ENCODE results near the gene DHX9.

The DHX9 gene

DNA sequence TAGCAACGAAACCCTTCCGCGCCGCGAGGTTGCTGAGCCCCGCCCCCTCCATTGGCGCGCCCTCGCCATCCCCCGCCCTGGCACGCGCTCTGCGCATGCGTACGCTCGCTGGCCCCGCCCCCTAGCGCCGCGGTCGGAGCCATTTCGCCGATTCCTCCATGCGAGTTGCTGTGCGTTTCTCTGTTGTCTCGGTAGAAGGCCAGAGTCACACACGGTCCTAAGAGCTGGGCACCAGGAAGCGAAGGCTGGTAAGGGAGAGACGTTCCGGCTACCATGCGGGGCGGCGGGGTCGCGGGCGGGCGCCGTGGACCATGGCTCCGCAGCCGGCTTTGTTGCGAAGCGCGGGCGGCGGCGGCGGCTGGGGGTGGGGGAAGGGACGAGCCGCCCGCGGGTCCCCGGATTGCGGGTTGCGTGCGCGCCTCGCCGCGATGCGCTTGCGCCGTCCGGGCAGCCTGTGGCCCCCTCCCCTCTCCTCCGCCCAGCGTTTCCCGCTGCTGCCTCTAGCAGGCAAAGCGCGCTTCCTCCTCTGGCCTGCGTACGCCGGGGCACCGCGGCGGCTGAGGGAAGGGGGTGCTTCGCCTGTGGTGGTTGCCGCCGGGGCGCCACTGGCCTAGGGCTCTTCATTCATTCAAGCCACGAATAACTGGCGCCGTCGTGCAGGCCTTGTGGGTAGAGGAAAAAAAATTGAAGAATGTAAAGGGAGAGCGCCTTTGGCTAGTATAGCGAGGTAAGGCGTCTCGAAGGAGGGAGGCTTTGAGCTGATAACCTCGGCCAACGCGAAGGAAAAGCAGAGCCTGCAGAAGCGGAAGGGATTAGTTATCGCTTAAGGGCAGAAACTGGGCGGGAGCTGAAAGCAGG, at the start of gene DHX9:
Gene DHX9 (plus strand): TSS at position 139 of the 858 bp plus-strand sequence. CDS start 3,220 bp downstream, outside the sequence.
- TF ChIP-seq POLR2A (IDR thresholded peaks at IDR 0.05; ENCODE audit: extremely low read depth, insufficient read length) (peak; percentile 99), MYC (IDR thresholded peaks at IDR 0.05; ENCODE audit: low read depth, low read length) (peak; percentile 88)
- TF ChIP-seq, protein P1, sequence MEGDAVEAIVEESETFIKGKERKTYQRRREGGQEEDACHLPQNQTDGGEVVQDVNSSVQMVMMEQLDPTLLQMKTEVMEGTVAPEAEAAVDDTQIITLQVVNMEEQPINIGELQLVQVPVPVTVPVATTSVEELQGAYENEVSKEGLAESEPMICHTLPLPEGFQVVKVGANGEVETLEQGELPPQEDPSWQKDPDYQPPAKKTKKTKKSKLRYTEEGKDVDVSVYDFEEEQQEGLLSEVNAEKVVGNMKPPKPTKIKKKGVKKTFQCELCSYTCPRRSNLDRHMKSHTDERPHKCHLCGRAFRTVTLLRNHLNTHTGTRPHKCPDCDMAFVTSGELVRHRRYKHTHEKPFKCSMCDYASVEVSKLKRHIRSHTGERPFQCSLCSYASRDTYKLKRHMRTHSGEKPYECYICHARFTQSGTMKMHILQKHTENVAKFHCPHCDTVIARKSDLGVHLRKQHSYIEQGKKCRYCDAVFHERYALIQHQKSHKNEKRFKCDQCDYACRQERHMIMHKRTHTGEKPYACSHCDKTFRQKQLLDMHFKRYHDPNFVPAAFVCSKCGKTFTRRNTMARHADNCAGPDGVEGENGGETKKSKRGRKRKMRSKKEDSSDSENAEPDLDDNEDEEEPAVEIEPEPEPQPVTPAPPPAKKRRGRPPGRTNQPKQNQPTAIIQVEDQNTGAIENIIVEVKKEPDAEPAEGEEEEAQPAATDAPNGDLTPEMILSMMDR (IDR thresholded peaks at IDR 0.05; ENCODE audit: low read depth, low read length): peak; percentile 6
- TF ChIP-seq, protein P2, sequence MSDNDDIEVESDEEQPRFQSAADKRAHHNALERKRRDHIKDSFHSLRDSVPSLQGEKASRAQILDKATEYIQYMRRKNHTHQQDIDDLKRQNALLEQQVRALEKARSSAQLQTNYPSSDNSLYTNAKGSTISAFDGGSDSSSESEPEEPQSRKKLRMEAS (IDR thresholded peaks at IDR 0.05; ENCODE audit: low read depth, low read length): peak; percentile 59; the same call in 1 of the 2 replicates
- peak within 1 kb of the TSS; percentile 87 for H3K4me3 ChIP-seq (ENCODE audit: low read depth, low read length)
- peak; percentile 95 for DNase-seq (ENCODE audit: low read depth)

DNA sequence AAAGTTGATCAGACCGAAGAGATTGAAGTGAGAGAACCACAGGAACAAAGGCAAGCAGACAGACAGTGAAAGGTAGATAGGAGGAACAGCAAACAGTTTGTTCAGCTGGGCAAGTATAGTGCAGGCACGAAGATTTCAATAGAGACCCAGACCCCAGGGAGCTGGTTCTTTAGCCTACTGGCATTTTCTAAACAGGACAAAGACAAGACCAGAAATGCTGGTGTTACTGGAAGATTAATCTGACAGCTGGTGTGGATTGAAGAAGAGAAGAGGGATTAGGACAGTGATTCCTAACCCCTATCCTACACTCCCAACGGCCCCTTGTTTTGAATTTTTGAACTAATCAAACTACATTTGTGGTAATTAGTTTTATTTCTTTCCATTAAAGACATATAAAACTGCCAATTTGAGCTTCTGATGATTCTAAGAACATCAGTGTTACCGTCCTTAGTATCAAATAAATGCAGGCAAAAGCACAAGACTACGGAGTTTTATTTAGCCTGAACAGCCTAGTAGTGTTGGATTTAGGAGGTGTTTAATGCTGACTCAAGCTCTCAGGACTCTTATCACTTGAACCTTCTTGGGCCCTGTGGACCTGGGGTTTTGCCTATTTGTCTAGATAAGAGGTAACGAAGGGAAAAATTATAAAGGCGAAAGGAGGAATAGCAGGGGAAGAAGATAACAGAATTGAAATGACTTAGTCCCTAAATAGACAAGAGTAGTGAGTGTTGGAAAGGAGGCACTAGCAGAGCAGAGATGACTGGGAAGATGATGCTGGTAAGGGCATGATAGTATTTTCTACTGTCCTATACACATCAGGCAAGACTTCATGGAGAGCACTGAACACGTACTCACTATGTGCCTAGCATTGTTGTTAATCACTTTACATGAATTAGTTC, 47.6 kb upstream of the DHX9 start:
- H3K4me3 ChIP-seq (ENCODE audit: low read depth, low read length): no peak overlapping the region
- TF ChIP-seq MYC (IDR thresholded peaks at IDR 0.05; ENCODE audit: low read depth, low read length) (no peak), POLR2A (IDR thresholded peaks at IDR 0.05; ENCODE audit: extremely low read depth, insufficient read length) (no peak)
- TF ChIP-seq, protein P1 (IDR thresholded peaks at IDR 0.05; ENCODE audit: low read depth, low read length): no peak
- no peak for DNase-seq (ENCODE audit: low read depth)

DNA sequence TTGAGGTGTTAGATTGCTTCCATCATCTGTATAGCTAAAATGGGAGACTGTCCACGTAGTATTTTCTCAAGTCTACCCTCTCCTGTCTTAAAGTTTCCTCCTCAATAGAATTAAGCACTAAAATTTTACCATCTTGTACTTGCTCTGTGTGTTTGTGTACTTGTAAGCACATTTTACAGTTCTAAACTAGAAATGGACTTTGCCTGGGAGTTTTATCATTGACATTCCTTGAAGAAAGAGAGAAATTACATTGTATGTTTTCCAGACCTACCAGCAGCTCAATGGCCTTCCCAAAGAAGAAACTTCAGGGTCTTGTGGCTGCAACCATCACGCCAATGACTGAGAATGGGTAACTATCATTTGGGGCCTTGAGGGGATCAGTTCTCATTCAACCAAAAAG, 45.1 kb upstream of the DHX9 start:
- TF ChIP-seq, protein P2 (IDR thresholded peaks at IDR 0.05; ENCODE audit: low read depth, low read length): no peak
- TF ChIP-seq, protein P1 (IDR thresholded peaks at IDR 0.05; ENCODE audit: low read depth, low read length): no peak
- no peak for TF ChIP-seq POLR2A (IDR thresholded peaks at IDR 0.05; ENCODE audit: extremely low read depth, insufficient read length)
- TF ChIP-seq MYC (IDR thresholded peaks at IDR 0.05; ENCODE audit: low read depth, low read length): no peak
- no peak for DNase-seq (ENCODE audit: low read depth)
- H3K4me3 ChIP-seq (ENCODE audit: low read depth, low read length): no peak overlapping the region

DNA sequence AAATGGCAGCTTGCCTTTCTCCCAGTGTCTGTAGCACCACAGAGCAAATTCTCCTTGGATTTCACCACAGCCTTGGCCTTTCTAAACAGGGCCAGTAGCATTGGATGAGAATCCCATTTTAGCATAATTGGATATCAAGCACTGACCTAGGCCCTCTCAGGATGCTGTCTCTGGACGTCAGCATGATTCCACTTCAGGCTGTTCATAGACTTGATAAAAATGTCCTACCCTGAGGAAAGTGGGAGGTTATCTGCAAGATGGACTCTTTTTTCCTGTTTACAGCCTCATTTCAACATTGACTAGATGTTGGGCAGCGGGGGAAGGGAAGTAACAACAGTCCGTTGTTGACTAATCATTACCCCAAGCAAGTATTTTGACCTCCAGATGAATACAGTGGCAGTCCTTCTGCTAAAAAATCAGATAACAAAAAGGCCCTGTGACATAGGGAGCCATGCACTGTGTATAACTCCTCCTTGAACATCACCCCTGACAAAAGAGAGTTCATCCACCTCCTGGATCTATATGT, 44.4 kb upstream of the DHX9 start:
- TF ChIP-seq MYC (IDR thresholded peaks at IDR 0.05; ENCODE audit: low read depth, low read length) (no peak), POLR2A (IDR thresholded peaks at IDR 0.05; ENCODE audit: extremely low read depth, insufficient read length) (no peak)
- TF ChIP-seq, protein P1 (IDR thresholded peaks at IDR 0.05; ENCODE audit: low read depth, low read length): no peak
- TF ChIP-seq, protein P2 (IDR thresholded peaks at IDR 0.05; ENCODE audit: low read depth, low read length): no peak
- H3K4me3 ChIP-seq (ENCODE audit: low read depth, low read length): no peak overlapping the region
- DNase-seq (ENCODE audit: low read depth): peak; percentile 45

DNA sequence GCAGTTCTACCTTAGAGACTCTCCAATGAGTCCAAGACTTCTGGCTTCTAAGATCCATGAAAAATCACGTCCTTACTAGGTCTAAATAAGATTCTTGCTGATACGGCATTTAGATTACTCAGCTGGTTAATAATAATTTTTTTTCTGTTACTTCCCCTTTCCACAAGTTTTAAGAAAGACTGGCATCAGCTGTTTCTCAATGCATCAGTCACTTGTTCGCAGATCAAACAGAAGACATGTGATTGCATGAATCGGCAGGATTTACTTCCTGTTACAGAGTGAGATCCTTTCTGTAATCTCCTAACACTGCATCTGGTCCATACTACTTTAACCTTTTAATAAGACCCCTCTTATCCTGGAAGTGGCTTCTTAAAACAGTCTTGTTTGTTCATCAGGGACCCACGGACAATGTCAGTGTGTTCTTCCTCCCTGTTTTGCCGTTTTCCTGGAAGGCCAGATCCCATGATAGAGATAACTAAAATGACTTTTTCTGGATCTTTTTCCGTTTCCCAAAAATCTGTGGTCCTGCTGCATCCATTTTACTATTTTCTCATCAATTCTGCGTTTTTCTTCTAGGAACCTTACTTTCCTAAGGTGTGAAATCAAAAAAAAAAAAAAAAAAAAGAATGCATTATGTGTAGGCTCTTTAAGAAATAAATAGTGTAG, 43.5 kb upstream of the DHX9 start:
- TF ChIP-seq, protein P2 (IDR thresholded peaks at IDR 0.05; ENCODE audit: low read depth, low read length): peak; percentile 83
- TF ChIP-seq POLR2A (IDR thresholded peaks at IDR 0.05; ENCODE audit: extremely low read depth, insufficient read length): no peak
- DNase-seq (ENCODE audit: low read depth): peak; percentile 89
- no peak overlapping the region for H3K4me3 ChIP-seq (ENCODE audit: low read depth, low read length)

Data from NB4 (cell line).